GM21526 (cell line): Measurements from ENCODE around the gene AKAP13.
"Not testable (repeated sequence)": the region's sequence is repeated elsewhere in the genome, so short reads cannot be mapped to it uniquely, and the experiment has no call there.

ENCODE experiments used
- ATAC-seq: cut with Tn5 transposase; IDR thresholded peaks from one replicate; pipeline ENCODE4 v1.9.1; 2021; ENCODE audit warnings: moderate library complexity; ENCODE audit not compliant: unreplicated experiment, low FRiP score

AKAP13 gene

DNA sequence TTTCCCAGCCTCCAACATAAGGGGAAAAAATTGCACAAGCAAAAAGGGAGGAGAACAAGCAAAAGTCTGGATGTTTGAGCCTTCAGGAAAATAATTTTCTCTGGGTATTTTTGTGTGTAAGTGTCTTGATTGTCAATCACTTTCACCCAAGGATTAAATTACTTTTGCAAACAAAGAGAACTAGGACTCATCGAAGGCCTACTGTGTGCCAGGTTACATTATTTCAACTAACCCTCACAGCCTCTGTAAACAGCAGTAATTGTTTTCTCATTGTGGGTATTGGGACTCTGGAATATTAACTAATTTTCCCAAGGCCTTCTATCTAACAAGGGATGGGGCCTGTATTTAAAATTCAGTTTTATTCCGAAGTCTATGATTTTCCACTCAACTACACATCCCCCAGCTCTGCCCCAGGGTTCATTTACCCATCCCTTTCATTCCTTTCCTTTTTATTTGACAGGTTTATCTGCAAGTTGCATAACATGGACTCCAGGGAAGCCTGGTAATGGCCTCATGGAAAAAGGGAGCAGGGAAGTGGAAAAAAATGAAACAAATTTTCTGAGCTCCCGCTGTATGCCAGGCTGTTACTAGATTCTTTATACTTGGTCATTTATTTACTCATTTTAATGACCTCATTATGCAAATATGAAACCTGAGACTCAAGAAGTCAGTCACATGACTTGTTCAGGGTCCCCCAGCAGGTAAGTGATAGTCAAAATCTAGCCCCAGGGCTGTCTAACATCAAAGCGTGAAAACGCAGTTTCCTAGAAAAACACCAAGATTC is 32.9 kb upstream of the AKAP13 start:
- ATAC-seq = not testable (repeated sequence)

DNA sequence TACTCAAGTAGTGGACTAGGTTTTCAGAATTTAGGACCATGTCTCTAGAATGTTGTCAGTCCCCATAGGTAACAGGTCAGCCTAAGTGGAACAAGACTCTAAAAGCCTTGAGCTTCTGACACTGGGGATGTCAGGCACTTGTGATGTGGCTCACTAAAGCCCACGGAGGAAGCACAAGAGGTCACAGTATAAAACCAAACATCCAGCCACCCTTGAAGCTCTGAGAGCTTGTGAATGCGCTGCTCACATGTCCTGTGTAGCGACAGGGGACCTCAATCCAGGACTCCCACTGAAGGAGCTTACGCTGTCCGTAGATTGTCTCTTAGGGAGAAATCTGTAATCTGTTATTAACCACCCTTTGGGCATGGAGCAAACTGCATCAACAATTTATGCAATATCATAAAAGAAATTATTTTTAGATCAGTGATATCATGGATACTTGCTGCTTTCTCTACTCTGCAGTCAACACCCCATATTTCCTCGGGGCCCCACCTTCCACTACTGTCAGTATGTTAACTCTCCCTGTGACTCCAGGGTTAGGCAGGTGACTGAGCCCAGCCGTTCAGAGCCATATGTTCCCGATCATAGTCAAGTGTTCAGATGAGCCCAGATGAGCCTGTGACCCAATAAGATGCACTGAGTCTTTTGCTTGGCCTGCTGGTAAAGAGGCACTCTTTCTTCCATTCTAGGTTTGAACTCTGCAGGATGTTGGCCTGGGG is 32.2 kb upstream of the AKAP13 start:
- not testable (repeated sequence) for ATAC-seq

DNA sequence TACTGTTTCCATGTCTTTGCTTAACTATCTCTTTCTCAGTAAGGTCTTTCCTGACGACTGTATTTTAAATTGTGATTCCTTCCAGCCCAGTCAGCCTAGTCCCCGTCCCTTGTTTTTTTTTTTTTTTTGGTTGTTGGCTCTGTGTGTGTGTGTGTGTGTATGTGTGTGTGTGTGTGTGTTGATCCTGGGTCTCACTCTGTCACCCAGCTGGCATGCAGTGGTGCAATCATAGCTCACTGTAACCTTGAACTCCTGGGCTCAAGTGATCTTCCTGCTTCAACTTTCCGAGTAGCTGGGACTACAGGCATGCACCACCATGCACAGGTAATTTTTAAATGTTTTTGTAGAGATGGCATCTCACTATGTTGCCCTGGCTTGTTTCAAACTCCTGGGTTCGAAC is 31.3 kb upstream of the AKAP13 start:
- not testable (repeated sequence) for ATAC-seq

DNA sequence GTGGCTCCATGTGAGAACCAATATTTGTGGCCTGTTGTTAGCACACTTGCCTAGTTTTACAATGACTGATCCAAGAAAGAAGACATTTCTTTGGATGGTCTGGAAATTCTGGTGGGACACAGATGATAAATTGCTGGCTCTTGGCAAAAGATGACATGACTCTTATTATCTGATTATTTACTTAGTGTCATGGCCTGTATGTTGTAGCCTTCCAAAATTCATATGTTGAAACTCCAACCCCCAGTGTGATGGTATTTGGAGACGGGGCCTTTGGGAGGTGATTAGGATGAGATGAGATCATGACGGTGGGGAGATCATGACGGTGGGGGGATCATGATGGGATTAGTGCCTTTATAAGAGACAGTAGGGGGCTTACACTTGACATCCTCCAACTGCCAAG is 30.0 kb upstream of the AKAP13 start:
- ATAC-seq = no peak

DNA sequence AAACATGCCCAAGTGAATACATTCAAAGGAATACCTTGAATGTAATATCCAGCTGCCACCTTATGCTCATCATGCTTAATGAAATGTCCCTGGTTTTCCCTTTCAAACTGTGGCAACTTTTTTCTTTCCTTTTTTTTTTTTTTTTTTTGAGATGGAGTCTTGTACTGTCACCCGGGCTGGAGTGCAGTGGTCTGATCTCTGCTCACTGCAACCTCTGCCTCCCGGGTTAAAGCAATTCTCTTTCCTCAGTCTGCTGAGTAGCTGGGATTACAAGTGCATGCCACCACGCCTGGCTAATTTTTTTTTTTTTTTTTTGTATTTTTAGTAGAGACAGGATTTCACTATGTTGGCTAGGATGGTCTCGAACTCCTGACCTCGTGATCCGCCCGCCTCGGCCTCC is 28.9 kb upstream of the AKAP13 start:
- not testable (repeated sequence) for ATAC-seq

DNA sequence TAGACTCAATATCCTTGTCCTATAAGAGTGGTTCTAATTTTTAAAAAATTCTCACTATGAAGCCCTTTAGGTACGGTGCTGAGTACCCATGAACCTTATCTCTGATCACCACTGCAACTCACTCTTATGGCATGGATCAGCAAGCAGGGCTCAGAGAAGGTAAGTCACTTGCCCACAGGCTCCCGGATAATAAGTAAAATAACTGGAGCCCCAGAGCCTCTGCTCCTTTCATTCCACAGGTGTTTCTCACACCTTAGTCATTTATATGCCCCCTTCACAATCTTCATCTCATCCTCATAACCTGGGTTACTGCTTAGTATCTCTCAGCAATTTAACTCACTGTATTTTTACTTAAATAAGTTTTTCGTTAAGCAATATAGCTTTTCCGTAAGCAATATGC is 28.4 kb upstream of the AKAP13 start:
- ATAC-seq = no peak

DNA sequence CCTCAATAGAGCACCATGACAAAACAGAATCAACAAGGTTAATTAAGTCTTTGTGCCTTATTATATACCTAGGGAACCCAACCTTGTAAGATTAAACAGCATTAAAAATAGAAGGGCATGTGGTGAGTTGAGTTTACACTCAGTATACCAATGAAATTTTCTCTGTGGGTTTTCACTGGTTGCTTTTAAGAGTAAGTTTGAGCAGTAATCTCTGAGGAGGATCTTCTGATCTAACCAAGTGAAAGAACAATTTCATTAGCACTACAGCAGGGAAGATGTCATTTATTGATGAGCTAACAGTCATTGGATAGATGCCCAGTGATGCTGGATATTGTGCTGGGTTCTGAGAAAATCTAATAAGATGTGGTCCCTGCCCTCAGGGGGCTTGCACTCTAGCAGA is 26.9 kb upstream of the AKAP13 start:
- no peak for ATAC-seq

DNA sequence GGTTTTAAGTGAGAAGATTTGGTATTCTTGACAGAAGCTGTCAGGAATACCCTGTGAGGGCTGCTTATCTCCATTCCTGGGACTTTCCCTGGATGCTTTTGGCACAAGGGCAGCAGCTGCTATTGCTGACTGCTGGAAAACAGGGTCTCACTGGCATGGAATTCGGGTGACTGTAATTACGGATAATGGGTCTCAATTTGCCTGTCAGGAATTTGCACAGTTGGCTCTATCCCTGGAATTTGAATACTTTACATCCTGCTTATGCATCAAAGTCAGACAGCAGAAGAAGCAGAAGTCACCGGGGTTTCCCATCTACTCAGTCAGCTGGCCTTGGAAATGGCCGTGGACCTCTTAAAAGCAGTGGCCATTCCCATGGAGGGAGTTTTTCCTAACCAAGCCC is 25.9 kb upstream of the AKAP13 start:
- ATAC-seq = no peak

DNA sequence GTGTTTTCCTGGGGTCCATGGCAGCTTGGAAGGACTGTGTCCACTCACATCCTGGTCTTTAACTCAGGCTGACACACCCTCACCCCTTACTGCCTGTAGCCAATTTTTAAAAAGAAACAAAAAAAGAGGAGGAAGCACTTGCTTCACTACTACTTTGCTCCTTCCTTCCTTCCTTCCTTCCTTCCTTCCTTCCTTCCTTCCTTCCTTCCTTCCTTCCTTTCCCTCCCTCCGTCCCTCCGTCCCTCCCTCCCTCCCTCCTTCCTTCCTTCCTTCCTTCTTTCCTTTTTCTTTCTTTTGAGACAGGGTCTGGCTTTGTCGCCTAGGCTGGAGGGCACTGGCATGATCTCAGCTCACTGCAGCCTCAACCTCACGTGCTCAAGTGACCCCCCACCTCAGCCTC is 25.5 kb upstream of the AKAP13 start:
- no peak for ATAC-seq

DNA sequence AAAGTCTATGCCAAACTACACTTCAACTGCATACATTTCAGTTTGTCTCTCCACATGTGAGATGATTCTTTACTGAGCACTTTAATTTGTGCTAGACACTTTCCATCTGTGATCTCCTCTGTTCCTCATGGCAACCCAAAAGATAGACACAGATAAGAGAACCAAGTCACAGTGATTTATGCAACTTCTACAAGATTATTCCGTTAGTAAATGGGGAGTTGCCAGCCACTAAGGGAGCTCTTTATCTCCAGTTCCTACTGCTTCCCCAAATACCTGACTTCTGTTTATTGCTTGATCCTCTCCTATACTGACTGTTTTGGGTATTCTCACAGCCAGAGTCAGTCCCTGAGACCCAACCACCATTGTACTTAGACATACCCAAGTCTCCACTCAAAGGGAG is 24.1 kb upstream of the AKAP13 start:
- ATAC-seq = no peak

DNA sequence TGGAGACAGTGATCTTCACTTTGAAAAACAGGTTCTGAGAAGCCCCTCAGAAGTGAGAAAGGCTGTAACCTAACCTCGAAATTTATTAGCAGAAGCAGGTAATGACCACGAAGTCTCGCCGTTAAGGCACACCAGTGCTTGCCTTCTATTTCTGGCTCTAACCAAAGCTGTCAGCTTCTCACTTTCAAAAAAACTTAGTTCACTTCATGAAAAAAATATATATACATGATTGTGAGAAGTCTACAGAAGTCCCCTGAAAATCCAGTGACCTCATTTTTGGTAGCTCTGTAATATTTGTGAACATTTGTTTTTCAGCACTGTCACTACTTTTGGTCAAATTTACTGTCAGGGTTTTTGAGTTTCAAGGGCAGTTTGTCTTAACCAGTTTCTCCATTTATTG is 19.1 kb upstream of the AKAP13 start:
- peak; percentile 89 for ATAC-seq

DNA sequence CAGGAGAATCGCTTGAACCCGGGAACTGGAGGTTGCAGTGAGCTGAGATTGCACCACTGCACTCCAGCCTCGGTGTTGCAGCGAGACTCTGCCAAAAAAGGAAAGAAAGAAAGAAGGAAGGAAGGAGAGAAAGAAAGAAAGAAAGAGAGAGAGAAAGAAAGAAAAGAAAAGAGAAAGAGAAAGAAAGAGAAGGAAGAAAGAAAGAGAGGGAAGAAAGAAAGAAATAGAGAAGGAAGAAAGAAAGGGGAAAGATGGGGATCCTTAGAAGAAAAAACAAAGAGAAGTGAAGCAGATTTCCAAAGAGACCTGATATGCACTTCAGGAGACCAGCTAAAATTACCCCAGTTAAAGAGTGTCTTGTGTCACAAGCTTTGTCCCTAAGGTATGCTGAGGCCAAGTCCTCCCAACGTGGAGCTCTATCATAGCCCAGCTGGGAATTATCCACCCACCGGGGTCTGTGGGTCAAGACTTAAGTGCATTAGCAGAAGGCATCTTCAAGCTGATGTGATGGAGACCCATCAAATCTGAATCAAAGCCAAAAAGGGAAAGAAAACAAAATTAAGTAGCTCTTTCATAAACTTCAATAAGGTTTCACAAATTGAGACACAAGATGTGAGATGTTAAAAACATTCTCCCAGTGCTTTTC is 17.8 kb upstream of the AKAP13 start:
- no peak for ATAC-seq

DNA sequence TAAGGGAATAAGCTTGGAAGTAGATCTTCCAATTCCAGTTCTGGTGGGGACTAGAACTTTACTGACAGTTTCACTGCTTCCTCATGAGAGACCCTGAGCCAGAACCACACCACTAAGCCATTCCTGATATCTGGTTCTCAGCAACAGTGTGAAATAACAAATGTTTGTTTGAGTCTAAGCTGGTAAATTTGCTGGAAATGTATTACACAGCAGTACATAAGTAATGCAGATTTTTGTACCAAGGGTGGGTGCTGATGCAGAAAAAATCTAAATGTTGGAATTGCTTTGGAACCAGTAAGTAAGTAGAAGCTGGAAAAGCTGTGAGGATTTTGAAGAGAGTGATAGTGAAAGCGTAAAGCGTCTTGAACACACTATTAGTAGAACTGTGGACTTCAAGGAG is 14.4 kb upstream of the AKAP13 start:
- ATAC-seq = no peak

DNA sequence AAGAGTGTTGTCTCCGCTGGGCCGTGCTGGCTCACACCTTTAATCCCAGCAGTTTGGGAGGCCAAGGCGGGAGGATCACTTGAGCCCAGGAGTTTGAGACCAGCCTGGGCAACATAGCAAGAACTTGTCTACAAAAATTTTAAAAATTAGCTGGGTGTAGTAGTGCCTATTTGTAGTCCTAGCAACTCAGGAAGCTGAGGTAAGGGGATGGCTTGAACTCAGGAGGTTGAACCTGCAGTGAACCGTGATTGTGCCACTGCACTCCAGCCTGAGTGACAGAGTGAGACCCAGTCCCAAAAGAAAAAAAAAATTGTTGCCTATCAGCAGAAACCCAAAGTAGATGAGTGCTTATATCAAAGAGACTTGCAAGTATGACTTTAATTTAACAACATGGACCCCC is 12.7 kb upstream of the AKAP13 start:
- ATAC-seq = no peak

DNA sequence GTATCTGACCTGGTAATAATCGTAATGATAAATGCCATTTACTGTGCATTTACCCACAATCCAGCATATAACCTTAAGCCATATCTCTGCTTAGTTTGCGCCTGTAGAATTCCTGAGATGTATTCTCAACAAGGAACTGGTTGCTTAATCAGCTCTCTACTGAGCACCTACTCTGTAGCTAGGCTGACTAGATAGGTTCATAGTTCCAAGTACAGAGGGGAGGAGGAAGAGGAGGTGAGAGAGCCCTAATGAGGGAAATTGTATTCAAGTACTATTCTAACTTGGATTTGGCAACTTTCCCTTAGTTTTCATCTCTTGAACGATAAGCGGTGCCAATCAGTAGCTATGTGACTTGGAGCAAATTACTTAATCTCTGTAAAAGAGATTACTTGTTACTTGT is 5.6 kb upstream of the AKAP13 start:
- no peak for ATAC-seq

DNA sequence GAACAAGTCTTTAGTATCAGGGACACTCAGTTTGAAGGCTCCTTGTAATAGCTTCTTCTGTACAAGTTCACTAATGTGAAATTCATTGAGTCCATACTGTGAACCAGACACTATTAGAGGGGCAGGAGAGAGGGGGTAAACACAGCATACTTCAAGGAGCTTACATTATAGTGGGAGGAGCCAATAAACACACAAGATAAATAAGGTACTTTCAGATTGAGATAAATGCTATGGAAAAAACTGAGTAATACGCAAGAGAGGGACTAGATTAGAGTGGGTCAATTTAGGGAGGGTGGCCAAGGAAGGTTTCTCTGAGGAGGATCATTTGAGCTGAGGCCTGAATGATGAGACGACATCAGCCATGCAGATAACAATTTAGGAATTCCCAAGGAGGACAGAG is 3.1 kb upstream of the AKAP13 start:
- ATAC-seq = no peak

DNA sequence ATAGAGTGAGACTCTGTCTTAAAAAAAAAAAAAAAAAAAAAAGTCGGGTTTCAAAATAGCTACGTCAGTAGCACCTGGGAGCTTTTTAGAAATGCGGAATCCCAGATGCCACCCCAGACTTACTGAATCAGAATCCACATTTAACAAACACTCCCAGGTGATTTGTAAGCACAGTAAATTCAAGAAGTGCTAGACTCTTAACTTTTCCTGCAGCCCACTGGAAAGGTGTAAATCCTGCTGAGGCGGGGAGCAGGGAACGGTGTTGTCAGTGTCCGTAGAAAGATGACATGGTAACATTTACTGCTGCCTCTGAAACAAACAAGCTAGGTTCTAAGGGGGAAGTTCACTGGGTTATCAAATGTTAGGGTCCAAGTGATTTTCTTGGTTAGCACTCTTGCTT is 2.4 kb upstream of the AKAP13 start:
- no peak for ATAC-seq

DNA sequence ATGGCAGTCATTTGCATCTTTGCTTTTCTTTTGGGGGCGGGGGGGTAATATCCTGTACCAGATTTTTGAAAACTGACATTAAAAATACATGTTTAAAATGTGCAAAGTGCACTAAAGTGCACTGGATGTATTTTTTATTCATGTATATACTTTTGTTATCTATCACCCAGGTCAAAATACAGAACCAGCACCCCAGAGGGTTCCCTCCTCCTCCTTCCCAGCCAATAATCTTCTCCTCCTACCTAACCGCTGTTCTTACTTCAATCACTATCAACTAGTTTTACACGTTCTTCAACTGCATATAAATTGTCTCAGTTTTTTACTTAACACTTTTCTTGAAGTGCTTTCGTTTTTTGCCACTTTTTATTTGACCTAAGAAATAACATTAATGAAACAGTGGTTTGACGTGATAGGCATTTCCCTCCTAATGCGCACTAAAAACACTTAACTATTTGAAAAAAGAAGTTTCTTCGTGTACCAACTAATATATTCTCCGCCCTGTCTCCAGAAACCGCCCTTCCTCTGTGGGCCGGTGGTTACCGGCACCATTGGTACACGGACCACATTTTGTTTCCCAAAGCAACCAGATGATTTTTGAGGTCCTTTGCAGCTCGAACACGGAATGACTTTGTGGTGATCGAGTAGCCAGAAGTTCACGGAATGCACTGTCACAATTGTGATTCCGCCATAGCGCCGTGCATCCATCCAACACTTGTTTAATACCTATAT is 836 bp upstream of the AKAP13 start:
- no peak for ATAC-seq

DNA sequence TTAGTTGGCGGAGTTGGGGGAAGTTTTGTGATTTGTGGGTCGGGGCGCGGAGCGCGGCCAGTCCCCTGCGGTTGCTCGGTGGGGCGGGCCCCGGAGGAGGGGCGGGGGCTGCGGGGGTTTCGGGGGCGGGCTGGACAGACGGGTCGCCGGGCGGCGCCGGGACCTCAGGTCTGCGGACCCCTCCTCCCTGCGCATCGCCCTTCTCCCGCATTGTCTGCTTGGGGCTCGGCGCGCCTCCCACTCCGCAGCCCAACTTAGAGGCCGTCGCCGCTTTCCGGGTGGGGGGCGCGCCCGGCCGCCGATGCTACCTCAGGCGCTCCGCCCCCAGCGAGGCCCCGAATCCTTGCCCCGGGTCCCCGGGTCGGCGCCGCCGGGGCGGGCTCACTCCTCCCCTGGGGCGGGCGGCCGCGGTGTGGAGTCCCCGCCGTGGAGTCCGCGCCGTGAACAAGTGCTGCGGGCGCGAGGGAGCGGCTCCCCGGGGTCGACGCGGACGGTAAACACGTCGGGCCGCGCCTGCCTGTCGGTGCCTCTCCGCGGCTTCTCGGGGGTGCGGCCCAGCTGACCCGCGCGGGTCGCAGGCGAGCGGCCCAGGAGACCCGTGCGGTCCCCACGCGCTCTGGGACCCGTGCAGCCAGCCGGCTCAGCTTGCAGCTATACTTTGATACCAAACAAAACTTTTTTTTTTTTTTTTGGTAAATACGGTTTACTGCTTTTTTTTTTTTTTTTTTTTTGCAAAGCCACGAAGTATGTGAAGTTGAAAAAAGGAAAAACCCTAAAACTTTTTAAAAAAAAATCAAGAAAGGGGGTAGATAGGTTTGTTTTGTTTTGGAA is 624 bp downstream of the AKAP13 start:
- peak; percentile 33 for ATAC-seq
